ENCODE measurements around the gene SFMBT1. TPM values are rescaled to one million over a fixed set of nuclear protein-coding genes. Genes with fewer than 3 reads are reported as not detected.

Gene SFMBT1
- total and polyA plus RNA-seq, 9 donors, result 1.2 to 21.1 (median 6.2) TPM

- H3K36me3 ChIP-seq, result no peaks in the 10 kb centered on the region
- DNase-seq, result no peak
- 71 to 84% (median 77%) methylated on average over 9 of the region's 9 CpGs for WGBS, 3 donors
- H3K27me3 ChIP-seq, result no peaks in the 10 kb centered on the region
- TF ChIP-seq CTCF (IDR thresholded peaks at IDR 0.05) (no peak), POLR2A (IDR thresholded peaks at IDR 0.05) (no peak), EP300 (IDR thresholded peaks at IDR 0.05) (no peak)
- peaks cover 18% of the 10 kb centered on the region for H3K4me1 ChIP-seq (ENCODE audit: insufficient read depth)
- H3K9me3 ChIP-seq, result no peaks in the 10 kb centered on the region
- H3K4me3 ChIP-seq, result no peak overlapping the region
- intact Hi-C loops (cut with DNase I), result no loop called here
- no peak overlapping the region for H3K27ac ChIP-seq
These were observed 154.7 kb downstream of the SFMBT1 start for GRCh38 chr3:52891164-52891563.

- H3K27me3 ChIP-seq, result no peaks in the 10 kb centered on the region
- TF ChIP-seq EP300 (IDR thresholded peaks at IDR 0.05), result no peak
- TF ChIP-seq CTCF (IDR thresholded peaks at IDR 0.05), result no peak
- TF ChIP-seq POLR2A (IDR thresholded peaks at IDR 0.05), result no peak
- intact Hi-C loops (cut with DNase I), result no loop called here
- peaks cover 17% of the 10 kb centered on the region for H3K4me1 ChIP-seq (ENCODE audit: insufficient read depth)
- no peak overlapping the region for H3K4me3 ChIP-seq
- DNase-seq, result no peak
- H3K36me3 ChIP-seq, result no peaks in the 10 kb centered on the region
- H3K9me3 ChIP-seq, result no peaks in the 10 kb centered on the region
- WGBS, 3 donors, result 91 to 95% (median 93%) methylated on average over 5 of the region's 5 CpGs
- no peak overlapping the region for H3K27ac ChIP-seq
These were observed 155.1 kb downstream of the SFMBT1 start for GRCh38 chr3:52890735-52891134.

DNA sequence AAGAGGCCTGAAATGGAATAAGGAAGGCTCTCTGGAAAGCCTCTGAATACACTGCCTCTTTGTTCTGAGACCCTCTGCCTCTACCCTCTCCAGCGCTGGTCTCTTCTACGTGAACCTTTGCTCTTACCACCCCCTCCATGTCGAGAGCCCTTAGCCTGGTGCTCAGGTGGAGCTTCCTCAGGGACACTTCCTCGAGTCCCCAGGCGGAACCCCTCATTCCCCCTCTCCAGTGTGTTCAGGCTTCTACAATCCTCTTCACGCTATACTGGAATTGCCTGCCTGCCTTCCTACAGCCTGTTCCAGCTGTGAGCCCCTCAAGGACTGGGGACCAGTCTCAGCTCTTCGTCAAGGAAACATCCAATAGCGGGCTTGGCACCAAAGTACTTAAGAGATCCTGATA, 156.0 kb downstream of the SFMBT1 start:
- Histone ChIP-seq H3K36me3 (no peaks in the 10 kb centered on the region), H3K9me3 (no peaks in the 10 kb centered on the region), H3K27me3 (no peaks in the 10 kb centered on the region), H3K4me3 (no peak overlapping the region), H3K4me1 (ENCODE audit: insufficient read depth) (peaks cover 15% of the 10 kb centered on the region), H3K27ac (no peak overlapping the region)
- no peak for DNase-seq
- 92 to 97% (median 97%) methylated on average over 8 of the region's 8 CpGs for WGBS, 3 donors
- intact Hi-C loops (cut with DNase I), result no loop called here
- TF ChIP-seq CTCF (IDR thresholded peaks at IDR 0.05) (no peak), POLR2A (IDR thresholded peaks at IDR 0.05) (no peak), EP300 (IDR thresholded peaks at IDR 0.05) (no peak)

- intact Hi-C loops (cut with DNase I), result no loop called here
- Histone ChIP-seq H3K9me3 (no peaks in the 10 kb centered on the region), H3K27ac (no peak overlapping the region), H3K4me1 (ENCODE audit: insufficient read depth) (peaks cover 7% of the 10 kb centered on the region), H3K4me3 (no peak overlapping the region), H3K36me3 (no peaks in the 10 kb centered on the region), H3K27me3 (no peaks in the 10 kb centered on the region)
- TF ChIP-seq EP300 (IDR thresholded peaks at IDR 0.05) (no peak), CTCF (IDR thresholded peaks at IDR 0.05) (no peak), POLR2A (IDR thresholded peaks at IDR 0.05) (no peak)
- 83 to 92% (median 91%) methylated on average over 4 of the region's 4 CpGs for WGBS, 3 donors
- no peak for DNase-seq
These were observed 158.7 kb downstream of the SFMBT1 start for GRCh38 chr3:52887166-52887565.

Data from ovary (tissue), 9 donors.